SK-N-SH treated with all-trans-retinoic acid at 6 μM for 48 hours (cell line): ENCODE data around the gene CACNA2D3.

Experiments
- ARNTL ChIP-seq: fragments of 450-650 bp; formaldehyde crosslinking; IDR thresholded peaks from 2 replicates; pipeline ENCODE4 v1.5.0; 2020; ENCODE audit warnings: low read depth, mild to moderate bottlenecking, moderate library complexity, borderline replicate concordance
- ISL1 ChIP-seq: fragments of 250-450 bp; sonication (Bioruptor Pico); IDR thresholded peaks from 2 replicates; pipeline ENCODE4 v2.1.2; 2022; ENCODE audit warnings: mild to moderate bottlenecking, moderate library complexity
- OSR1 ChIP-seq: fragments of 250-450 bp; sonication (Bioruptor Pico); IDR thresholded peaks from 2 replicates; pipeline ENCODE4 v1.8.0; 2022; ENCODE audit warnings: moderate library complexity, mild to moderate bottlenecking, inconsistent platforms
- PPARA ChIP-seq: fragments of 250-450 bp; sonication (Bioruptor Pico); IDR thresholded peaks from 2 replicates; pipeline ENCODE4 v1.5.0; 2020; ENCODE audit warnings: mild to moderate bottlenecking, borderline replicate concordance
- RARB ChIP-seq: fragments of 250-450 bp; sonication (Bioruptor Pico); IDR thresholded peaks from 2 replicates; pipeline ENCODE4 v1.8.0; 2021; ENCODE audit warnings: mild to moderate bottlenecking, moderate library complexity
- TCF4 ChIP-seq: fragments of 250-450 bp; sonication (Bioruptor Pico); IDR thresholded peaks from 2 replicates; pipeline ENCODE4 v1.8.0; 2021; ENCODE audit warnings: mild to moderate bottlenecking, moderate library complexity, borderline replicate concordance
- TOX ChIP-seq: fragments of 250-450 bp; sonication (Bioruptor Pico); IDR thresholded peaks from 2 replicates; pipeline ENCODE4 v1.8.0; 2021; ENCODE audit warnings: mild to moderate bottlenecking, moderate library complexity, borderline replicate concordance
- ZFP30 ChIP-seq: fragments of 450-650 bp; formaldehyde crosslinking; IDR thresholded peaks from 2 replicates; pipeline ENCODE4 v1.5.0; 2022; ENCODE audit warnings: mild to moderate bottlenecking, moderate library complexity
- ZNF565 ChIP-seq: fragments of 450-650 bp; formaldehyde crosslinking; conservative IDR thresholded peaks from 2 replicates; pipeline ENCODE4 v1.5.0; 2020; ENCODE audit warnings: low read depth, mild to moderate bottlenecking, moderate library complexity
- ZNF8 ChIP-seq: fragments of 450-650 bp; formaldehyde crosslinking; IDR thresholded peaks from 2 replicates; pipeline ENCODE4 v1.5.0; 2020; ENCODE audit warnings: mild to moderate bottlenecking, moderate library complexity
- TF ChIP-seq, protein P1 (sequence below): fragments of 250-450 bp; sonication (Bioruptor Pico); IDR thresholded peaks from 2 replicates; pipeline ENCODE4 v1.5.0; 2020; ENCODE audit warnings: mild to moderate bottlenecking, moderate library complexity
- TF ChIP-seq, protein P2 (sequence below): fragments of 250-450 bp; sonication (Bioruptor Pico); IDR thresholded peaks from 2 replicates; pipeline ENCODE4 v1.8.0; 2020; ENCODE audit warnings: mild to moderate bottlenecking, moderate library complexity, borderline replicate concordance
- TF ChIP-seq, protein P3 (sequence below): fragments of 250-450 bp; sonication (Bioruptor Pico); IDR thresholded peaks from 2 replicates; pipeline ENCODE4 v1.5.1; 2020; ENCODE audit warnings: low read depth, mild to moderate bottlenecking, moderate library complexity
- TF ChIP-seq, protein P4 (sequence below): fragments of 250-450 bp; sonication (Bioruptor Pico); IDR thresholded peaks from 2 replicates; pipeline ENCODE4 v1.8.0; 2021; ENCODE audit warnings: low read depth, mild to moderate bottlenecking, moderate library complexity, borderline replicate concordance

DNA sequence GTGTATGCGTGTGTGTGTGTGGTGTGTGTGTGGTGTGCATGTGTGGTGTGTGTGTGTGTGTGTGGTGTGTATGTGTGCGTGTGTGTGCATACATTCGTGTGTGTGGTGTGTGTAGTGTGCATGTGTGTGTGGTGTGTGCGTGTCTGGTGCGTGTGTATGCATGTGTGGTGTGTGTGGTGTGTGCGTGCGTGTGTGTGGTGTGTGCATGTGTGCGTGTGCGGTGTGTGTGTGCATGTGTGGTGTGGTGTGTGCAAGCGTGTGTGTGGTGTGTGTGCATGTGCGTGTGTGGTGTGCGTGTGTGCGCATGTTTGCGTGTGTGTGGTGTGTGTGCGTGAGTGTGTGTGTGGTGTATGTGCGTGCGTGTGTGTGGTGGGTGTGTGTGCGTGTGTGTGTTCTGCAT is 595.2 kb downstream of the CACNA2D3 start:
- TF ChIP-seq, protein P1, sequence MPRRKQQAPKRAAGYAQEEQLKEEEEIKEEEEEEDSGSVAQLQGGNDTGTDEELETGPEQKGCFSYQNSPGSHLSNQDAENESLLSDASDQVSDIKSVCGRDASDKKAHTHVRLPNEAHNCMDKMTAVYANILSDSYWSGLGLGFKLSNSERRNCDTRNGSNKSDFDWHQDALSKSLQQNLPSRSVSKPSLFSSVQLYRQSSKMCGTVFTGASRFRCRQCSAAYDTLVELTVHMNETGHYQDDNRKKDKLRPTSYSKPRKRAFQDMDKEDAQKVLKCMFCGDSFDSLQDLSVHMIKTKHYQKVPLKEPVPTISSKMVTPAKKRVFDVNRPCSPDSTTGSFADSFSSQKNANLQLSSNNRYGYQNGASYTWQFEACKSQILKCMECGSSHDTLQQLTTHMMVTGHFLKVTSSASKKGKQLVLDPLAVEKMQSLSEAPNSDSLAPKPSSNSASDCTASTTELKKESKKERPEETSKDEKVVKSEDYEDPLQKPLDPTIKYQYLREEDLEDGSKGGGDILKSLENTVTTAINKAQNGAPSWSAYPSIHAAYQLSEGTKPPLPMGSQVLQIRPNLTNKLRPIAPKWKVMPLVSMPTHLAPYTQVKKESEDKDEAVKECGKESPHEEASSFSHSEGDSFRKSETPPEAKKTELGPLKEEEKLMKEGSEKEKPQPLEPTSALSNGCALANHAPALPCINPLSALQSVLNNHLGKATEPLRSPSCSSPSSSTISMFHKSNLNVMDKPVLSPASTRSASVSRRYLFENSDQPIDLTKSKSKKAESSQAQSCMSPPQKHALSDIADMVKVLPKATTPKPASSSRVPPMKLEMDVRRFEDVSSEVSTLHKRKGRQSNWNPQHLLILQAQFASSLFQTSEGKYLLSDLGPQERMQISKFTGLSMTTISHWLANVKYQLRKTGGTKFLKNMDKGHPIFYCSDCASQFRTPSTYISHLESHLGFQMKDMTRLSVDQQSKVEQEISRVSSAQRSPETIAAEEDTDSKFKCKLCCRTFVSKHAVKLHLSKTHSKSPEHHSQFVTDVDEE: no peak
- no peak for TF ChIP-seq PPARA (CRISPR knock-in tag)
- TF ChIP-seq, protein P2, sequence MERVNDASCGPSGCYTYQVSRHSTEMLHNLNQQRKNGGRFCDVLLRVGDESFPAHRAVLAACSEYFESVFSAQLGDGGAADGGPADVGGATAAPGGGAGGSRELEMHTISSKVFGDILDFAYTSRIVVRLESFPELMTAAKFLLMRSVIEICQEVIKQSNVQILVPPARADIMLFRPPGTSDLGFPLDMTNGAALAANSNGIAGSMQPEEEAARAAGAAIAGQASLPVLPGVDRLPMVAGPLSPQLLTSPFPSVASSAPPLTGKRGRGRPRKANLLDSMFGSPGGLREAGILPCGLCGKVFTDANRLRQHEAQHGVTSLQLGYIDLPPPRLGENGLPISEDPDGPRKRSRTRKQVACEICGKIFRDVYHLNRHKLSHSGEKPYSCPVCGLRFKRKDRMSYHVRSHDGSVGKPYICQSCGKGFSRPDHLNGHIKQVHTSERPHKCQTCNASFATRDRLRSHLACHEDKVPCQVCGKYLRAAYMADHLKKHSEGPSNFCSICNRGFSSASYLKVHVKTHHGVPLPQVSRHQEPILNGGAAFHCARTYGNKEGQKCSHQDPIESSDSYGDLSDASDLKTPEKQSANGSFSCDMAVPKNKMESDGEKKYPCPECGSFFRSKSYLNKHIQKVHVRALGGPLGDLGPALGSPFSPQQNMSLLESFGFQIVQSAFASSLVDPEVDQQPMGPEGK (CRISPR knock-in tag): no peak
- no peak for TF ChIP-seq ZFP30 (CRISPR knock-in tag)
- TF ChIP-seq OSR1 (CRISPR knock-in tag): no peak
- TF ChIP-seq, protein P3, sequence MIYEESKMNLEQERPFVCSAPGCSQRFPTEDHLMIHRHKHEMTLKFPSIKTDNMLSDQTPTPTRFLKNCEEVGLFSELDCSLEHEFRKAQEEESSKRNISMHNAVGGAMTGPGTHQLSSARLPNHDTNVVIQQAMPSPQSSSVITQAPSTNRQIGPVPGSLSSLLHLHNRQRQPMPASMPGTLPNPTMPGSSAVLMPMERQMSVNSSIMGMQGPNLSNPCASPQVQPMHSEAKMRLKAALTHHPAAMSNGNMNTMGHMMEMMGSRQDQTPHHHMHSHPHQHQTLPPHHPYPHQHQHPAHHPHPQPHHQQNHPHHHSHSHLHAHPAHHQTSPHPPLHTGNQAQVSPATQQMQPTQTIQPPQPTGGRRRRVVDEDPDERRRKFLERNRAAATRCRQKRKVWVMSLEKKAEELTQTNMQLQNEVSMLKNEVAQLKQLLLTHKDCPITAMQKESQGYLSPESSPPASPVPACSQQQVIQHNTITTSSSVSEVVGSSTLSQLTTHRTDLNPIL (CRISPR knock-in tag): no peak
- no peak for TF ChIP-seq ARNTL (CRISPR knock-in tag)
- TF ChIP-seq, protein P4, sequence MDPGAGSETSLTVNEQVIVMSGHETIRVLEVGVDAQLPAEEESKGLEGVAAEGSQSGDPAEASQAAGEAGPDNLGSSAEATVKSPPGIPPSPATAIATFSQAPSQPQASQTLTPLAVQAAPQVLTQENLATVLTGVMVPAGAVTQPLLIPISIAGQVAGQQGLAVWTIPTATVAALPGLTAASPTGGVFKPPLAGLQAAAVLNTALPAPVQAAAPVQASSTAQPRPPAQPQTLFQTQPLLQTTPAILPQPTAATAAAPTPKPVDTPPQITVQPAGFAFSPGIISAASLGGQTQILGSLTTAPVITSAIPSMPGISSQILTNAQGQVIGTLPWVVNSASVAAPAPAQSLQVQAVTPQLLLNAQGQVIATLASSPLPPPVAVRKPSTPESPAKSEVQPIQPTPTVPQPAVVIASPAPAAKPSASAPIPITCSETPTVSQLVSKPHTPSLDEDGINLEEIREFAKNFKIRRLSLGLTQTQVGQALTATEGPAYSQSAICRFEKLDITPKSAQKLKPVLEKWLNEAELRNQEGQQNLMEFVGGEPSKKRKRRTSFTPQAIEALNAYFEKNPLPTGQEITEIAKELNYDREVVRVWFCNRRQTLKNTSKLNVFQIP (CRISPR knock-in tag): no peak
- TF ChIP-seq ISL1 (CRISPR knock-in tag): no peak
- TF ChIP-seq RARB (CRISPR knock-in tag): no peak
- TF ChIP-seq TOX (CRISPR knock-in tag): no peak
- no peak for TF ChIP-seq ZNF565 (CRISPR knock-in tag)
- TF ChIP-seq ZNF8: no peak
- TF ChIP-seq TCF4 (CRISPR knock-in tag): no peak
